ENCODE data around the gene NEGR1.

DNA sequence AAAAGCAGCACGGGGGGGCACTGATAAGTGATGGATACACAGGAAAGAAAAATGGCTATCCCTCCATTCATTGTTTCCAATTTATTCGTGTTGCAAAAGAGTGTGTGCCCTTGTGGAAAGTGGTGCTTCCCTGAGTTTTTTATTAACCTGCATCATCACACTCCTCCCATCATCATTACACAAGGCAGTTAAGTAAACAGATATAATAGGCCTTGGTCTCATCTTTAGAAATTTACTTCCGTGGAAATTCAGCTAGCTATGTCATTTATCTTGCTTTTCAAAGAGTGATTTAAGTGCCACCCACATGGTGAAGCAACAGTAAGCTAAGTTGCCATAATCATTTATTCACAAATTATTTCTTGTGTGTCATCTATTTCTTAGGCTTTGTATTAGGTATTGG is 473.3 kb downstream of the NEGR1 start:
- no peak for TF ChIP-seq CTCF (IDR thresholded peaks at IDR 0.05)
- TF ChIP-seq ZFX (IDR thresholded peaks at IDR 0.05; ENCODE audit: borderline replicate concordance): no peak

Measured in 22Rv1 (cell line).